ENCODE results near the gene GCNT2. TPM values are rescaled to one million over a fixed set of nuclear protein-coding genes. Genes with fewer than 3 reads are reported as not detected.

The GCNT2 gene
- total RNA-seq, 4 donors from 2014 or later: 0.27 to 1.9 (median 0.81) TPM

GRCh38 chr6:10589983-10590382 lies 68.8 kb downstream of the GCNT2 start:
- no peak for DNase-seq
- no peak for ATAC-seq
- peaks cover 0 to 3% (median 0%) of the 10 kb centered on the region in 3 donors for H3K27me3 ChIP-seq
- H3K36me3 ChIP-seq: no peaks in the 10 kb centered on the region
- H3K4me1 ChIP-seq: no peaks in the 10 kb centered on the region
- intact Hi-C loops (cut with DNase I; ENCODE audit: low total_unique reads): no loop called here
- H3K27ac ChIP-seq: no peak overlapping the region
- H3K4me3 ChIP-seq: no peak overlapping the region
- no peaks in the 10 kb centered on the region for H3K9me3 ChIP-seq
- in situ Hi-C loops (cut with MboI; ENCODE audit: low sequenced_read_pairs in 4 of 4): no loop called here
- TF ChIP-seq, protein P1, sequence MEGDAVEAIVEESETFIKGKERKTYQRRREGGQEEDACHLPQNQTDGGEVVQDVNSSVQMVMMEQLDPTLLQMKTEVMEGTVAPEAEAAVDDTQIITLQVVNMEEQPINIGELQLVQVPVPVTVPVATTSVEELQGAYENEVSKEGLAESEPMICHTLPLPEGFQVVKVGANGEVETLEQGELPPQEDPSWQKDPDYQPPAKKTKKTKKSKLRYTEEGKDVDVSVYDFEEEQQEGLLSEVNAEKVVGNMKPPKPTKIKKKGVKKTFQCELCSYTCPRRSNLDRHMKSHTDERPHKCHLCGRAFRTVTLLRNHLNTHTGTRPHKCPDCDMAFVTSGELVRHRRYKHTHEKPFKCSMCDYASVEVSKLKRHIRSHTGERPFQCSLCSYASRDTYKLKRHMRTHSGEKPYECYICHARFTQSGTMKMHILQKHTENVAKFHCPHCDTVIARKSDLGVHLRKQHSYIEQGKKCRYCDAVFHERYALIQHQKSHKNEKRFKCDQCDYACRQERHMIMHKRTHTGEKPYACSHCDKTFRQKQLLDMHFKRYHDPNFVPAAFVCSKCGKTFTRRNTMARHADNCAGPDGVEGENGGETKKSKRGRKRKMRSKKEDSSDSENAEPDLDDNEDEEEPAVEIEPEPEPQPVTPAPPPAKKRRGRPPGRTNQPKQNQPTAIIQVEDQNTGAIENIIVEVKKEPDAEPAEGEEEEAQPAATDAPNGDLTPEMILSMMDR (IDR thresholded peaks at IDR 0.05 in 4 of 5, conservative IDR thresholded peaks at IDR 0.05 in 1 of 5): no peak
- no peak for TF ChIP-seq POLR2A (IDR thresholded peaks at IDR 0.05)

DNA sequence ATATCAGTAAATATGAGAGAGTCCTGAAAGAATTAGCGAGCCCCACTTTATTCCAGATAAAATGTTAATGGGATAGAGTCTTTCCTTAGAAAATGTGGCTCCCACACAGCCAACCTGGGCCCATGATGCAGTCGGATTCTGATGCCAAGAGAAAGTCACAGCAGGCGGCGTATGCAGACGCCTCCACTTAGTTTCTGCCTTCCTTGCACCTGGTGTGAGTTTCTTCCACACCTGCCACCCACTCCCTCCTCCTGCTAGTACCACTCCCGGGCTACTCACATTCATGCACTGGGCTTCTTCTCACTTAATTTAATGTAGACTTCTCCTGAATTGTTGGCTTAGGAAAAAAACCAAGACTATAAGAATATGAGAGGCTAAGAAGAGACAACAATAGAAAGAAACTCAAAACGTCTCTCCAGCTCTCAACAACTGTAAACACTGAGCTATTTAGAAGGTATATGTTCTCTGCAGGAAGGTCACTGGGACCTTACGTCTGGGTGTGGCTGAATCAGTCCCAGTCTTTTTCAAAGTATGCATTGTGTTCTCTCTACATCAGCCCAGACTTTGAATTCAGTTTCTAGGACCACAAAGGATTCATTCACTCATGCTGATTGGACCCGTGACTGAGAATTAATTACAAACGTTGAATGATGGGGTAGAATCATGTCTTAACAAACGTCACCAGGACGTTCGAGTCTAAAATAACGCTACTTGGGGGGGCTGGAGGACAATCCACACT lies 70.4 kb downstream of the GCNT2 start:
- intact Hi-C loops (cut with DNase I; ENCODE audit: low total_unique reads): no loop called here
- no peak for ATAC-seq

DNA sequence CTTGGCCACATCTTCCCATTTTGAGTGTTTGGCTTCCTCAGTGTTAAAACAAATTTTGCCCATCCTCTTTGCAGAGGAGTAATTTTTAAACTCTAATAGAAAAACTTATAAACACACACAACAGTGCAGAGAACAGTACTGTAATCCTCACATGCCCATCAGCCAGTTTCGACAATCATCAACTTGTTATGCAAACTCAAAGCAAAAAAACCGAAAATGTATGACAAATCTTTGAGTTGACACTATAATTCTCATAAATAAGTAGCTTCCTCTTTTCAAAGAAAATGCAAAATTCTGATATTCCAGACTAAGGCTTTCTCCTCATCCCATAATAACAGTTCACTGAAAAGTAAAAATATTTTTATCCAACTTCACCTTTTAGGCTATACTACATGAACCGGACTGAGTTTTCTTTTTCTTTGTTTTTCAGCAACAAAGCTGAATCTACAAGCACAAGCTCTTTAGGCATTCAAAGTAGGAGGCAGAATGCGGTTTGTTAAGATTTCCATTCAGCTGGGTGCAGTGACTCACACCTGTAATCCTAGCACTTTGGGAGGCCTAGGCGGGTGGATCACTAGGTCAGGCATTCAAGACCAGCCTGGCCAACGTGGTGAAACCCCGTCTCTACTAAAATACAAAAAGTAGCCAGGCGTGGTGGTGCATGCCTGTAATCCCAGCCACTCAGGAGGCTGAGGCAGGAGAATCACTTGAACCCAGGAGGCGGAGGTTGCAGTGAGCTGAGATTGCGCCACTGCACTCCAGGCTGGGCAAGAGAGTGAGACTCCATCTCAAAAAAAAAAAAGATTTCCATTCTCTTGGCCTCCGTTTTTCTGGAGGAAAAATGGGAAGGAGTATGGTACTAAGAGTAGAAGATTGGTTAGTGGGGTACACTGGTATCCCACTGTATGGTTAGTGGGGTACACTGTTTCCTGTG lies 74.8 kb downstream of the GCNT2 start:
- no peak overlapping the region for H3K4me3 ChIP-seq
- no peaks in the 10 kb centered on the region for H3K9me3 ChIP-seq
- intact Hi-C loops (cut with DNase I; ENCODE audit: low total_unique reads): no loop called here
- no peak overlapping the region for H3K27ac ChIP-seq
- H3K4me1 ChIP-seq: no peaks in the 10 kb centered on the region
- no peaks in the 10 kb centered on the region for H3K36me3 ChIP-seq
- ATAC-seq (no peak), DNase-seq (no peak)
- TF ChIP-seq, protein P1 (IDR thresholded peaks at IDR 0.05 in 4 of 5, conservative IDR thresholded peaks at IDR 0.05 in 1 of 5): no peak
- TF ChIP-seq POLR2A (IDR thresholded peaks at IDR 0.05): no peak
- in situ Hi-C loops (cut with MboI; ENCODE audit: low sequenced_read_pairs in 4 of 4): no loop called here
- H3K27me3 ChIP-seq: no peaks in the 10 kb centered on the region

More for the DNA sequence above, 70.4 kb downstream of the GCNT2 start:
- no peak for DNase-seq
- no peaks in the 10 kb centered on the region for H3K4me1 ChIP-seq
- H3K27ac ChIP-seq: no peak overlapping the region
- H3K4me3 ChIP-seq: no peak overlapping the region
- TF ChIP-seq, protein P1 (IDR thresholded peaks at IDR 0.05 in 4 of 5, conservative IDR thresholded peaks at IDR 0.05 in 1 of 5): no peak
- no peak for TF ChIP-seq POLR2A (IDR thresholded peaks at IDR 0.05)
- no peaks in the 10 kb centered on the region for H3K36me3 ChIP-seq
- H3K9me3 ChIP-seq: no peaks in the 10 kb centered on the region
- in situ Hi-C loops (cut with MboI; ENCODE audit: low sequenced_read_pairs in 4 of 4): no loop called here
- no peaks in the 10 kb centered on the region for H3K27me3 ChIP-seq

DNA sequence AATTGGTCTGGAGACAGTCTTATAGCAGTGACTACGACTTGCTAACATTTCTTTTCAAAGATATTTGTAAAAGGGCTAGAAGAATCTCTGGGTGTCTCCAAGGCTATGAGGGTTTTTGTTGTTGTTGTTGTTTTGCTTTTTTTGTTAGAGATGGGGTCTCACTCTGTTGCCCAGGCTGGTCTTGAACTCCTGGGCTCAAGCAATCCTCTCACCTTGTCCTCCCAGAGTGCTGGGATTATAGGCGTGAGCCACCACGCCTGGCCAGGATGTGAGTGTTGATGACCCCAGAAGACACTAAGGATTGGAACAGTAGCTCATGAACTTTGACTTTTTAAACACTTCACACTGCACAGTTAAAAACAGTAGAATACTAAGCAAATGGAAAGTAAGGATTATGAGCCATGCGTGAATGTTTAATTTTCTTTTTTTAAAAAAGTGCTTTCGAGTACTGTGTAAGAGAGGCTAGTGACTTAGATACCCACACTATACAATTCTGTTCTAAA lies 76.4 kb downstream of the GCNT2 start:
- Histone ChIP-seq H3K9me3 (no peaks in the 10 kb centered on the region), H3K36me3 (no peaks in the 10 kb centered on the region), H3K27ac (no peak overlapping the region), H3K27me3 (no peaks in the 10 kb centered on the region), H3K4me1 (no peaks in the 10 kb centered on the region), H3K4me3 (no peak overlapping the region)
- DNase-seq (no peak), ATAC-seq (no peak)
- TF ChIP-seq, protein P1 (IDR thresholded peaks at IDR 0.05 in 4 of 5, conservative IDR thresholded peaks at IDR 0.05 in 1 of 5): no peak
- no peak for TF ChIP-seq POLR2A (IDR thresholded peaks at IDR 0.05)
- intact Hi-C loops (cut with DNase I; ENCODE audit: low total_unique reads): no loop called here
- in situ Hi-C loops (cut with MboI; ENCODE audit: low sequenced_read_pairs in 4 of 4): no loop called here

All from gastrocnemius medialis (tissue), 4 donors.